K562 (cell line): ENCODE results near the gene BRAF. TPM values are rescaled to one million over a fixed set of nuclear protein-coding genes. Genes with fewer than 3 reads are reported as not detected.

ENCODE experiments used
- CHD7 ChIP-seq: fragments of 200-600 bp; sonication (generic); IDR thresholded peaks from one replicate; pipeline ENCODE4 v1.6.1; 2012; ENCODE audit warnings: mild to moderate bottlenecking, low read depth, low read length, inconsistent platforms
- PBX2 ChIP-seq, 2 experiments: IDR thresholded peaks in 1 of 2; conservative IDR thresholded peaks in 1 of 2; 2 replicates each; pipeline ENCODE4 v1.6.1; 2016; ENCODE audit warnings: low read depth in 2 of 2, mild to moderate bottlenecking in 1 of 2, missing compliant biosample characterization in 1 of 2, missing genetic modification characterization in 1 of 2, moderate library complexity in 1 of 2
- PPARD ChIP-seq: fragments of 250-450 bp; sonication (Bioruptor Pico); IDR thresholded peaks from 2 replicates; pipeline ENCODE4 v1.8.0; 2022; ENCODE audit warnings: inconsistent platforms, mild to moderate bottlenecking, moderate library complexity
- STAT5A ChIP-seq: IDR thresholded peaks from 2 replicates; pipeline ENCODE4 v1.6.1; 2012; ENCODE audit warnings: low read length, inconsistent platforms, borderline replicate concordance
- ZNF696 ChIP-seq: fragments of 250-450 bp; sonication (Bioruptor Pico); conservative IDR thresholded peaks from 2 replicates; pipeline ENCODE4 v1.4.0; 2020; ENCODE audit warnings: mild to moderate bottlenecking, moderate library complexity
- polyA plus RNA-seq, 8 experiments: library from polyadenylated mRNA; depleted of rRNA in 4 of 8; stranded (reverse) in 5 of 8; unstranded in 3 of 8; fragments of >200 nt; fragmentation: Nextera tagmentation in 2 of 8; fragmentation: Illumina TruSeq in 1 of 8; extraction: Ambion mirVana in 2 of 8; extraction: Trizol in 1 of 8; gene quantifications; 2 replicates each; pipeline versions ENCODE4 v1.2.1 to v1.2.3, GENCODE V29; 2011 to 2014; ENCODE audit warnings: inconsistent platforms in 1 of 8, missing spikeins in 1 of 8
- total RNA-seq, 7 experiments: library from RNA; depleted of rRNA in 6 of 7; stranded (reverse); fragments of >200 nt in 6 of 7; fragmentation: Illumina TruSeq in 2 of 7; extraction: Trizol in 2 of 7; gene quantifications; 2 replicates each; pipeline versions ENCODE4 v1.2.1 to v1.2.3, GENCODE V29; 2011 to 2021; ENCODE audit warnings: low replicate concordance in 1 of 7
- TF ChIP-seq, protein P1 (sequence below): sonication (generic); formaldehyde crosslinking; IDR thresholded peaks from 2 replicates; pipeline ENCODE4 v1.8.1; 2023; ENCODE audit warnings: missing genetic modification reagents, mild to moderate bottlenecking, borderline replicate concordance

BRAF gene
- total and polyA plus RNA-seq, 9 of the 15 experiments (the other 6 are each of a cell fraction or from before 2014, with no cell fraction given), result 3.6 to 38.3 (median 21.9) TPM

DNA sequence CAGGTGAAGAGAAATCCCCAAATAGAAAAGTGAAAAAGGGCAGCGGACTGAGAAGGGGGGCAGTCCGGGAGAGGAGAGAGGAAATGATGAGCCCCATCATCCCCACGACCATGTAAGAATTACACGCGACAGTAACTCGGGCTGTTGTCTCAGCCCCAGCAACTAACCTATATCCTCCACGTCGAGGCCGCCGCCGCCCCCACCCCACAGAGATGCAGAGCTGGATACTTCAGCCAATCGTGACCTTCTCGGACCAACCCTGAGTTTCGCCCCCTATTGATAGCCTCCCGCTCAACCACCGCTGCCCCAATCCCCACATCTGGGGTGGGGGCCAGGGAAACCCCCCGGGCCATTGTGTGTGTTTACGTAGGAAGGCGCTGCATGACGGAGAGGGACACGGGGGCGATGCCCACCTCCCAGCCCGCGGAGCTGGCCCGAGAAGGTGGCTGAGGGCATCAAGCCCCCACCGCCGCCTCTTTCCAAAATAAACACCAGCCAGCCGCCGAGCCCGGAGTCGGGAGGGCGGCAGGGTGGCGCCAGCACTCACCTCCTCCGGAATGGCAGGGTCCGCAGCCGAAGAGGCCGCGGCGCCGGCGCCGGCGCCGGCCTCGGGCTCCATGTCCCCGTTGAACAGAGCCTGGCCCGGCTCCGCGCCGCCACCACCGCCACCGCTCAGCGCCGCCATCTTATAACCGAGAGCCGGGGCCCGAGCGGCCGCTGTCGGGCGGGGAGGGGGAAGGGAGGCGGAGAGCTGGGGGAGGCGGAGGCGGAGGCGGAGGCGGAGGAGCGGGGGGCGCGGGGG is 509 bp downstream of the BRAF start (continued):
- TF ChIP-seq, protein P1, sequence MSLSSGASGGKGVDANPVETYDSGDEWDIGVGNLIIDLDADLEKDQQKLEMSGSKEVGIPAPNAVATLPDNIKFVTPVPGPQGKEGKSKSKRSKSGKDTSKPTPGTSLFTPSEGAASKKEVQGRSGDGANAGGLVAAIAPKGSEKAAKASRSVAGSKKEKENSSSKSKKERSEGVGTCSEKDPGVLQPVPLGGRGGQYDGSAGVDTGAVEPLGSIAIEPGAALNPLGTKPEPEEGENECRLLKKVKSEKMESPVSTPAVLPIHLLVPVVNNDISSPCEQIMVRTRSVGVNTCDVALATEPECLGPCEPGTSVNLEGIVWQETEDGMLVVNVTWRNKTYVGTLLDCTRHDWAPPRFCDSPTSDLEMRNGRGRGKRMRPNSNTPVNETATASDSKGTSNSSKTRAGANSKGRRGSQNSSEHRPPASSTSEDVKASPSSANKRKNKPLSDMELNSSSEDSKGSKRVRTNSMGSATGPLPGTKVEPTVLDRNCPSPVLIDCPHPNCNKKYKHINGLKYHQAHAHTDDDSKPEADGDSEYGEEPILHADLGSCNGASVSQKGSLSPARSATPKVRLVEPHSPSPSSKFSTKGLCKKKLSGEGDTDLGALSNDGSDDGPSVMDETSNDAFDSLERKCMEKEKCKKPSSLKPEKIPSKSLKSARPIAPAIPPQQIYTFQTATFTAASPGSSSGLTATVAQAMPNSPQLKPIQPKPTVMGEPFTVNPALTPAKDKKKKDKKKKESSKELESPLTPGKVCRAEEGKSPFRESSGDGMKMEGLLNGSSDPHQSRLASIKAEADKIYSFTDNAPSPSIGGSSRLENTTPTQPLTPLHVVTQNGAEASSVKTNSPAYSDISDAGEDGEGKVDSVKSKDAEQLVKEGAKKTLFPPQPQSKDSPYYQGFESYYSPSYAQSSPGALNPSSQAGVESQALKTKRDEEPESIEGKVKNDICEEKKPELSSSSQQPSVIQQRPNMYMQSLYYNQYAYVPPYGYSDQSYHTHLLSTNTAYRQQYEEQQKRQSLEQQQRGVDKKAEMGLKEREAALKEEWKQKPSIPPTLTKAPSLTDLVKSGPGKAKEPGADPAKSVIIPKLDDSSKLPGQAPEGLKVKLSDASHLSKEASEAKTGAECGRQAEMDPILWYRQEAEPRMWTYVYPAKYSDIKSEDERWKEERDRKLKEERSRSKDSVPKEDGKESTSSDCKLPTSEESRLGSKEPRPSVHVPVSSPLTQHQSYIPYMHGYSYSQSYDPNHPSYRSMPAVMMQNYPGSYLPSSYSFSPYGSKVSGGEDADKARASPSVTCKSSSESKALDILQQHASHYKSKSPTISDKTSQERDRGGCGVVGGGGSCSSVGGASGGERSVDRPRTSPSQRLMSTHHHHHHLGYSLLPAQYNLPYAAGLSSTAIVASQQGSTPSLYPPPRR (CRISPR knock-in tag), result no peak
- TF ChIP-seq CHD7 (no peak), STAT5A (no peak), PPARD (CRISPR knock-in tag) (no peak), ZNF696 (CRISPR knock-in tag) (no peak), PBX2 (CRISPR knock-in tag; IDR thresholded peaks at IDR 0.05; ENCODE audit: low read depth) (no peak), PBX2 (tag; conservative IDR thresholded peaks at IDR 0.05; ENCODE audit: low read depth) (no peak)
